GM10266 (cell line): ENCODE measurements around the gene MANEAL.

ENCODE experiments used
- DNase-seq: peaks from one replicate; pipeline ENCODE4 v3.0.0; 2012; ENCODE audit errors: extremely low spot score
- TF ChIP-seq, protein P1 (sequence below): IDR thresholded peaks from 2 replicates; pipeline ENCODE4 v1.5.1; 2012; ENCODE audit warnings: mild to moderate bottlenecking, low read depth; ENCODE audit not compliant: control insufficient read depth, insufficient read depth; ENCODE audit errors: missing control alignments

MANEAL gene

GRCh38 chr1:37755290-37755689, 38.4 kb upstream of the MANEAL start:
- TF ChIP-seq, protein P1, sequence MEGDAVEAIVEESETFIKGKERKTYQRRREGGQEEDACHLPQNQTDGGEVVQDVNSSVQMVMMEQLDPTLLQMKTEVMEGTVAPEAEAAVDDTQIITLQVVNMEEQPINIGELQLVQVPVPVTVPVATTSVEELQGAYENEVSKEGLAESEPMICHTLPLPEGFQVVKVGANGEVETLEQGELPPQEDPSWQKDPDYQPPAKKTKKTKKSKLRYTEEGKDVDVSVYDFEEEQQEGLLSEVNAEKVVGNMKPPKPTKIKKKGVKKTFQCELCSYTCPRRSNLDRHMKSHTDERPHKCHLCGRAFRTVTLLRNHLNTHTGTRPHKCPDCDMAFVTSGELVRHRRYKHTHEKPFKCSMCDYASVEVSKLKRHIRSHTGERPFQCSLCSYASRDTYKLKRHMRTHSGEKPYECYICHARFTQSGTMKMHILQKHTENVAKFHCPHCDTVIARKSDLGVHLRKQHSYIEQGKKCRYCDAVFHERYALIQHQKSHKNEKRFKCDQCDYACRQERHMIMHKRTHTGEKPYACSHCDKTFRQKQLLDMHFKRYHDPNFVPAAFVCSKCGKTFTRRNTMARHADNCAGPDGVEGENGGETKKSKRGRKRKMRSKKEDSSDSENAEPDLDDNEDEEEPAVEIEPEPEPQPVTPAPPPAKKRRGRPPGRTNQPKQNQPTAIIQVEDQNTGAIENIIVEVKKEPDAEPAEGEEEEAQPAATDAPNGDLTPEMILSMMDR = no peak
- peak; percentile 64 for DNase-seq

DNA sequence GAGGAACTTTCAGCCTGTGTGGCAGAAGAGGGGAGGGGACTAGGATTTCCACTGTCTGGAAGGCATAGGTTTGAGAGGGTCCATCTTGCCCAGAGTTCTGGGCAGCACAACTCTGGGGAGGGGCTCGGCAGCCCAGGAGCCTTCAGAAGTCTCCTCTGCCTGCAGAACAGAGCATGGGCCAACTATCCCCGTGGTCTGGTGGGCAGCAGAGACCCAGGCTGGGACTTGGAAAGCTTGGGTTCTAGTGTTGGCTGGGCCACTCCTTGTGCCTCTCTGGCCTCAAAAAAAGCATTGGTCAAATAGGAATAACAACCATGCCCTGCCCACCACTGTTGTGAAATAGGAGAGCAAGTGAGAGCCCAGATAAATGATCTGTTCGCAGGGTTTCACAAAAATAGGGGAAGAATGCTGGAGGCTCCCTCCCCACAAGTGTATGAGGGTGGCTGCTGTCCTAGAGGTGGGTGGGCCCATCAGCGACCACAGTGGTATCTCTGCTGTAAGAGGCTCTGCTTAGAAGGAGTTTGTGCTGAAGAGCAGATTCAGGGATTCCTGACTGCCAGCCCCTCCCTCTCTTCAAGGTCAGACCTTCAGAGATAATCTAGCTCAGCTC, 37.6 kb upstream of the MANEAL start:
- TF ChIP-seq, protein P1 = no peak

GRCh38 chr1:37759451-37759850, 34.2 kb upstream of the MANEAL start:
- no peak for DNase-seq
- TF ChIP-seq, protein P1 = no peak

More for the DNA sequence above, 37.6 kb upstream of the MANEAL start:
- peak; percentile 23 for DNase-seq

DNA sequence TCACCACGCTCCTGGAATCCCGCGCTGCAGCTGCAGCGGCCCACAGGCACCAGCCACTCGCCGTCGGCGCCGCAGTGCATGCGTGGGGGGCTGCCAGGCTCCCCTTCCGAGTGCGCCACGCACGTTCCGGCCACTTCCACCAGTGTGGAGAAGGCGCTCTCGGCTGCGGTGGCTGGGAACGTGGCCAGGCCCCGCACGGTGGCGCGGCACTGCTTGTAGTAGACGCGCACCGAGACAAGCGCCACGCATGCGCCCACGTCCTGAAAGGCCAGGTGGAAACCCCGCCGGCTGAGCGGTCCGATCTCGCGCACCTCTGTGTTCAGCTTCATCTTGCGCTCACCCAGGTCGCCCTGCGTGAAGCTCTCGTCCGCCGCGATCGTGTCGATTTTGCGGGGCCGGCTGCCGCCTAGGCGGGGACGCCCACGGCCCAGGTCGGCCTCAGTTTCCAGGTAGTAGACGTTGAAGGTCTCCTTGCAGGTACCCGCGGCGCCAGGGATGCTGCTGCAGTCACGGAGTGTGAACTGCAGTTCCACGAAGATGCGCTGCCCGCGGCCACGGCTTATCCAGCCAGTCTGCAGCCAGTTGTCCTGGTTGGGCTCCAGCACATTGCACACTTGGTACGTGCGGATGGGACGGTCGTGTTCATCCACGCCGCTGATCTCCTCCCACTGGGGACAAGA, 32.1 kb upstream of the MANEAL start:
- TF ChIP-seq, protein P1 = no peak
- no peak for DNase-seq

GRCh38 chr1:37762516-37762915, 31.1 kb upstream of the MANEAL start:
- DNase-seq = no peak
- TF ChIP-seq, protein P1 = no peak

- no peak for DNase-seq
- TF ChIP-seq, protein P1 = no peak
Measured at GRCh38 chr1:37763791-37764413, 29.7 kb upstream of the MANEAL start.

DNA sequence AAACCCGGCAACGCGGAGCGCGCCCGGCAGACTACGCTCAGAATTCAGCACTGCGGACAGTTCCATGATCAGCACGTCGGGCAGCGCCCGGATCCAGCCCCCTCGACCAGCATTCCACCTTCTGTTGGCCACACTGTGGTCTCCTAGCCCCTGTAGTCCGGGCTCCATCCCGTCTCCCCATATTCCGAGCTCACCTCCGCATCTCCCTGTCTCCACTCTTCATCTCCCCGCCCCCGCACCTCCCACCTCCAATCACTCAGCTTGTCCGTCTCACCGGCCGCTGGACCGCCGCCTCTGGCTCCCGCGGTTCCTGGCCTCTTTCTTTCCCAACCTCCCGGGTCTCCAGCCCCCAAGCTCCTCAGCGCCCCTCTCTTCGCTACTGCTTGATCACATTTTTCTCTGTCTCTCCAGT, 29.2 kb upstream of the MANEAL start:
- DNase-seq = peak; percentile 76
- TF ChIP-seq, protein P1 = no peak
